Neutrophil (primary cell): ENCODE data around the gene CD1D.

Experiments used
- H3K27ac ChIP-seq: fragments of 200-600 bp; sonication (generic); 2 replicates; pipeline ENCODE4 v1.5.1; 2016; ENCODE audit warnings: mild to moderate bottlenecking, moderate library complexity
- H3K27me3 ChIP-seq: fragments of 200-600 bp; sonication (generic); 2 replicates; pipeline ENCODE4 v1.6.0; 2016; ENCODE audit warnings: mild to moderate bottlenecking
- H3K36me3 ChIP-seq: fragments of 200-600 bp; sonication (generic); 2 replicates; pipeline ENCODE4 v1.5.1; 2017
- H3K4me1 ChIP-seq, 2 experiments: fragments of 200-600 bp in 1 of 2; sonication (generic) in 1 of 2; 1 replicate in 1 of 2; 2 replicates in 1 of 2; pipeline versions ENCODE4 v1.5.1 to v1.6.1; 2013 to 2016; ENCODE audit warnings: low read depth in 1 of 2, low read length in 1 of 2, mild to moderate bottlenecking in 1 of 2, moderate library complexity in 1 of 2; ENCODE audit not compliant: control insufficient read depth in 1 of 2, insufficient read depth in 1 of 2
- H3K4me3 ChIP-seq, 2 experiments: fragments of 200-600 bp in 1 of 2; sonication (generic) in 1 of 2; 1 replicate in 1 of 2; 2 replicates in 1 of 2; pipeline ENCODE4 v1.5.1; 2013 to 2016; ENCODE audit warnings: low read depth in 1 of 2, low read length in 1 of 2, mild to moderate bottlenecking in 1 of 2, moderate library complexity in 1 of 2
- H3K9me3 ChIP-seq: fragments of 200-600 bp; sonication (generic); 2 replicates; pipeline ENCODE4 v1.5.1; 2016
- TF ChIP-seq, protein P1 (sequence below): fragments of 200-600 bp; sonication (generic); IDR thresholded peaks from 2 replicates; pipeline ENCODE4 v1.5.1; 2016; ENCODE audit warnings: antibody characterized with exemption

The CD1D gene

DNA sequence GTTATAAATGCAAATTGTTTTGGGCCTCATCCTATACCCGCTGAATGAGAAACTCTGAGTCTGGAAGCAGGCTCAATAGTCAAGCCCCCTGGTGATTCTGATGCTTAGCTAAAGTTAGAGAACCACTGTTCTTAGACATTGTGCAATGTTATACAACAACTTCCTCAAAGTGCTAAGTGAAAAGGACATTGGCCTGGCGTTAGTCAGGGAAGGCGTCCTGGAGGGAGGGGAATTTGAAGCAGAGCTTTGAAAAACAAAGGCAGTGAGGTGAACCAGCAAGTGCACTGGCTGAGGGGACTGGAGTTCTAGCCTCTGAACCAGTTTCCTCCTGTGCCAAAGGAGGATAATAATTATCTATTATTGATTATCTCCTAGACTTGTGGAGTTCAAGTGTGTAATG, 5.1 kb downstream of the CD1D start:
- Histone ChIP-seq H3K27me3 (peaks cover 38% of the 10 kb centered on the region), H3K4me1 (peaks cover 17 to 26% of the 10 kb centered on the region in 2 experiments), H3K36me3 (no peaks in the 10 kb centered on the region), H3K4me3 (no peak overlapping the region), H3K27ac (no peak overlapping the region), H3K9me3 (no peaks in the 10 kb centered on the region)
- TF ChIP-seq, protein P1, sequence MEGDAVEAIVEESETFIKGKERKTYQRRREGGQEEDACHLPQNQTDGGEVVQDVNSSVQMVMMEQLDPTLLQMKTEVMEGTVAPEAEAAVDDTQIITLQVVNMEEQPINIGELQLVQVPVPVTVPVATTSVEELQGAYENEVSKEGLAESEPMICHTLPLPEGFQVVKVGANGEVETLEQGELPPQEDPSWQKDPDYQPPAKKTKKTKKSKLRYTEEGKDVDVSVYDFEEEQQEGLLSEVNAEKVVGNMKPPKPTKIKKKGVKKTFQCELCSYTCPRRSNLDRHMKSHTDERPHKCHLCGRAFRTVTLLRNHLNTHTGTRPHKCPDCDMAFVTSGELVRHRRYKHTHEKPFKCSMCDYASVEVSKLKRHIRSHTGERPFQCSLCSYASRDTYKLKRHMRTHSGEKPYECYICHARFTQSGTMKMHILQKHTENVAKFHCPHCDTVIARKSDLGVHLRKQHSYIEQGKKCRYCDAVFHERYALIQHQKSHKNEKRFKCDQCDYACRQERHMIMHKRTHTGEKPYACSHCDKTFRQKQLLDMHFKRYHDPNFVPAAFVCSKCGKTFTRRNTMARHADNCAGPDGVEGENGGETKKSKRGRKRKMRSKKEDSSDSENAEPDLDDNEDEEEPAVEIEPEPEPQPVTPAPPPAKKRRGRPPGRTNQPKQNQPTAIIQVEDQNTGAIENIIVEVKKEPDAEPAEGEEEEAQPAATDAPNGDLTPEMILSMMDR: no peak

DNA sequence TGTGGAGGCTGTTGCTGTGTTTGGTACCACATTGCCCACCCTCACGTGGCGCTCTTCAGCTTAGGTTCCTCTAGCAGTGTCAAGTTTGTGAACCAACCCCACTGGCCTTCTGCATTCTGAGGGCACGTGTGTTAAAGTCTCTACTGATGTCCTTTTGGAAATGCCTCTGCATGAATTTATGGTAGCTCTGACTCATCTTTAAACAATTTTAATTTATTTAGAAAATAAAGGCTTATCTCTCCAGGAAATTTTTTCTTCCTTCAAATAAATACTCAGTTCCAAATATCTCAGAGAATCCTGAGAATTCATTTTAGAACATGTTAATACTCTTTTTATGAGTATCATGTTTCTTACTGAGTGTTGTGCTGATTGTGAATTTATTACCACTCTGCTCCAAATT, 5.5 kb downstream of the CD1D start:
- Histone ChIP-seq H3K4me3 (no peak overlapping the region), H3K36me3 (no peaks in the 10 kb centered on the region), H3K4me1 (peaks cover 13 to 22% of the 10 kb centered on the region in 2 experiments), H3K27ac (no peak overlapping the region), H3K9me3 (no peaks in the 10 kb centered on the region), H3K27me3 (peaks cover 37% of the 10 kb centered on the region)
- TF ChIP-seq, protein P1: no peak

DNA sequence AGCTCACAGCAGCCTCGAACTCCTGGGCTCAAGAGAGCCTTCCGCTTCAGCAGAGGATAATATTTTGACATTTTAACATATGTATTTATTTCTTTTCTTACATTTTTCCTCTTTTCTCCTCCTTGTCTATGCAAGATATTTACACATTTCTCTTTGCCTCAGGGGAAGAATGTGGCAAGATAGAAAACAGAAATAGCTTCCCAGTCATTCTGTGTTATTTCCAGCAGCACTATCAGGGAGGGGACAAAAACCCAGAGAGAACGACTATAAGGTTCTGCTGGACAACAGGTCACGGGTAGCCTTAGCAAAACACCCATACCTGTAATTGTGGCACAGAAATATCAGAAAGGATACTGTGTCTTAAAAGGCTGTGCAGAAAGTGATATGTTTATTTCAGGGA, 7.9 kb downstream of the CD1D start:
- Histone ChIP-seq H3K4me1 (peaks cover 8 to 13% of the 10 kb centered on the region in 2 experiments), H3K4me3 (no peak overlapping the region), H3K27ac (no peak overlapping the region), H3K36me3 (no peaks in the 10 kb centered on the region), H3K27me3 (peaks cover 27% of the 10 kb centered on the region), H3K9me3 (no peaks in the 10 kb centered on the region)
- TF ChIP-seq, protein P1: no peak

DNA sequence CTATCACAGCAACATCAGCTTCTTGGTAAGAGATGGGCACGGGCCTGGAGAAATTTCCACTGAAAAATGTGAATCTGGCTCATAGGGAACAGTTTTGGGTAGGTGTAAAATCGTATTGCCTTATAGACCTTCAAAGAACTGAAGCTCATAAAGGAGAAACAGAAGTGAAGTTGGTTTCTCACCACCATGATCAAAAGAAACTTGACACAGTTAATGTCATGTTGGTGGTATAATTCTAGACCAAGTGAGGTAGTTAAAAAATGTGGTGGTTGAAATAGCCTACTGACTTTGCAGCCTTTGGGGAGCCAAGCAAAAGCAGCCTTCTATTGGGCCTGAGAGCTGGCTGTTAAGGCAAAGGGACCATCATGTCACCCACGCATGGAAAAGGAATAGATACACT, 8.9 kb downstream of the CD1D start:
- Histone ChIP-seq H3K27me3 (peaks cover 27% of the 10 kb centered on the region), H3K4me1 (peaks cover 8 to 13% of the 10 kb centered on the region in 2 experiments), H3K9me3 (no peaks in the 10 kb centered on the region), H3K4me3 (no peak overlapping the region), H3K27ac (no peak overlapping the region), H3K36me3 (no peaks in the 10 kb centered on the region)
- TF ChIP-seq, protein P1: no peak

DNA sequence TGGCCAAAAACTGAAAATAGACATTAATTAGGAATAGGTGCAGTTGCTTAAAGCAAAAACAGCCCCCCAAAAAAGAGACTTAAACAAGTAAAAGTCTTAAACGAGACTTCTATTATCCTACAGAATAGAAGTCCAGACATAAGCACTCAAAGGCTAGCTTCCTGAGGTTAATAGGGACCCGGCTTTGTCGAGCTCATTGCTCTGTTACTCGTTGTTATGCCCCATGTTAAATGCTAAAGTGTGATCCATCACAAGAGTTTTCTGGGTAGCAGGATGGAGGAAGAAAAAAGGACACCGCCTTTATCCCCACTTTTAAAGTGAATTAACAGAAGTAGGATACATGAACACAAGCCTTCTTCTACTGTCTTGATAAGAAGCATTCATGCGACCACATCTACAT, 10.6 kb downstream of the CD1D start:
- H3K27me3 ChIP-seq: peaks cover 27% of the 10 kb centered on the region
- peaks cover 0 to under 1% of the 10 kb centered on the region in 2 experiments for H3K4me1 ChIP-seq
- H3K27ac ChIP-seq: no peak overlapping the region
- no peaks in the 10 kb centered on the region for H3K9me3 ChIP-seq
- no peak overlapping the region for H3K4me3 ChIP-seq
- TF ChIP-seq, protein P1: no peak
- H3K36me3 ChIP-seq: no peaks in the 10 kb centered on the region

DNA sequence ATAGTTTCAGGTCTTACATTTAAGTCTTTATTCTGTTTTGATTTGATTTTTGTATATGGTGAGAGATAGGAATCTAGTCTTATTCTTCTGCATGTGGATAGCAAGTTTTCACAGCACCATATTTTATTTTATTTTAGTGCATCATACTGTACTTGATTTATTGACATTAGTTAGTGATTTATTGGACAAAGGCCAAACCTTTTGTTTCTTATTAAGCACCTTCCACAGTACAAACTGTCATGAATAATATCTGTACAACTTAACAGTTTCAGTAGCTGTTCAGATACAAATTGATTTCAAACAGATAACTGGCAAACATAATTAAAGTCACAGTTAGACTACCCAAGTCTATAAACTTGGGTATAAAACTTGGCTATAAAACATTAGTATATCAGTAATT, 15.8 kb downstream of the CD1D start:
- TF ChIP-seq, protein P1: no peak
- H3K27me3 ChIP-seq: peaks cover 3% of the 10 kb centered on the region

More for the DNA sequence above, 15.8 kb downstream of the CD1D start:
- no peaks in the 10 kb centered on the region for H3K36me3 ChIP-seq
- no peak overlapping the region for H3K27ac ChIP-seq
- H3K4me3 ChIP-seq: no peak overlapping the region
- H3K4me1 ChIP-seq: no peaks in the 10 kb centered on the region
- no peaks in the 10 kb centered on the region for H3K9me3 ChIP-seq
